Measurements from ENCODE around the gene PDZK1IP1. TPM values are rescaled to one million over a fixed set of nuclear protein-coding genes. Genes with fewer than 3 reads are reported as not detected.

Gene PDZK1IP1
- total and polyA plus RNA-seq, 2 donors (not counting 1 experiment from before 2014, with no cell fraction given) = 0.21 TPM; not detected in 1

GRCh38 chr1:47223174-47223920, 33.5 kb upstream of the PDZK1IP1 start:
- Mint-ChIP-seq H3K4me3 (no peak overlapping the region), H3K27me3 (peaks cover 30% of the 10 kb centered on the region), H3K9me3 (ENCODE audit: insufficient read depth) (no peaks in the 10 kb centered on the region), H3K4me1 (peaks cover 7% of the 10 kb centered on the region), H3K27ac (no peak overlapping the region)
- no peak overlapping the region for H3K4me2 ChIP-seq (replicated peaks; ENCODE audit: low read depth, low read length, poor library complexity, severe bottlenecking)
- no peak overlapping the region for H3K4me3 ChIP-seq (ENCODE audit: control extremely low read depth in 1 of 5, extremely low read depth in 1 of 5, insufficient read depth in 1 of 5, low read depth in 2 of 5, low read length in 4 of 5)
- intact Hi-C loops (cut with micrococcal nuclease) = no loop called here
- no peaks in the 10 kb centered on the region for H4K20me1 ChIP-seq (ENCODE audit: control insufficient read depth, insufficient read depth, low read length, poor library complexity, severe bottlenecking)
- no peak overlapping the region for H2AFZ ChIP-seq (ENCODE audit: insufficient read depth, low read depth, low read length, poor library complexity, severe bottlenecking)
- H3K79me2 ChIP-seq (ENCODE audit: control insufficient read depth, insufficient read depth, low read length) = no peaks in the 10 kb centered on the region
- peaks cover 0 to 67% (median 29%) of the 10 kb centered on the region in 4 experiments for H3K27me3 ChIP-seq (replicated peaks in 1 of 4; ENCODE audit: control extremely low read depth in 1 of 4, control insufficient read depth in 3 of 4, insufficient read depth in 4 of 4, low read length in 3 of 4)
- DNase-seq (no peak), ATAC-seq (ENCODE audit: low read depth) (no peak)
- ChIA-PET CTCF (no interaction called here), POLR2A (no interaction called here)
- no peak overlapping the region for H3K27ac ChIP-seq (ENCODE audit: low read length in 2 of 2)
- peaks cover 8 to 9% of the 10 kb centered on the region in 2 donors for H3K4me1 ChIP-seq (ENCODE audit: control insufficient read depth in 2 of 2, insufficient read depth in 2 of 2, low read length in 2 of 2)
- no peak for TF ChIP-seq CTCF (IDR thresholded peaks at IDR 0.05)
- WGBS (ENCODE audit: insufficient coverage) = 96% methylated on average over 8 of the region's 10 CpGs
- H3K36me3 ChIP-seq (replicated peaks in 1 of 2; ENCODE audit: control extremely low read depth in 1 of 2, control insufficient read depth in 1 of 2, extremely low read depth in 1 of 2, insufficient read depth in 2 of 2, low read length in 1 of 2) = no peaks in the 10 kb centered on the region
- no peak overlapping the region for H3K9ac ChIP-seq (ENCODE audit: low read length)
- H3K9me3 ChIP-seq (ENCODE audit: control extremely low read depth in 1 of 3, control insufficient read depth in 2 of 3, insufficient read depth in 1 of 3, low read length in 2 of 3) = no peaks in the 10 kb centered on the region

GRCh38 chr1:47222476-47222875, 32.6 kb upstream of the PDZK1IP1 start:
- no peak for ATAC-seq (ENCODE audit: low read depth)
- CTCF ChIA-PET = no interaction called here

More at GRCh38 chr1:47222476-47222875, 32.6 kb upstream of the PDZK1IP1 start:
- Histone ChIP-seq H2AFZ (ENCODE audit: insufficient read depth, low read depth, low read length, poor library complexity, severe bottlenecking) (no peak overlapping the region), H3K27ac (ENCODE audit: low read length in 2 of 2) (no peak overlapping the region), H3K4me2 (replicated peaks; ENCODE audit: low read depth, low read length, poor library complexity, severe bottlenecking) (no peak overlapping the region), H4K20me1 (ENCODE audit: control insufficient read depth, insufficient read depth, low read length, poor library complexity, severe bottlenecking) (no peaks in the 10 kb centered on the region), H3K9me3 (ENCODE audit: control extremely low read depth in 1 of 3, control insufficient read depth in 2 of 3, insufficient read depth in 1 of 3, low read length in 2 of 3) (no peaks in the 10 kb centered on the region), H3K4me1 (ENCODE audit: control insufficient read depth in 2 of 2, insufficient read depth in 2 of 2, low read length in 2 of 2) (peaks cover 8 to 9% of the 10 kb centered on the region in 2 donors), H3K79me2 (ENCODE audit: control insufficient read depth, insufficient read depth, low read length) (no peaks in the 10 kb centered on the region), H3K36me3 (replicated peaks in 1 of 2; ENCODE audit: control extremely low read depth in 1 of 2, control insufficient read depth in 1 of 2, extremely low read depth in 1 of 2, insufficient read depth in 2 of 2, low read length in 1 of 2) (no peaks in the 10 kb centered on the region), H3K27me3 (replicated peaks in 1 of 4; ENCODE audit: control extremely low read depth in 1 of 4, control insufficient read depth in 3 of 4, insufficient read depth in 4 of 4, low read length in 3 of 4) (peaks cover 0 to 58% (median 23%) of the 10 kb centered on the region in 4 experiments), H3K9ac (ENCODE audit: low read length) (no peak overlapping the region), H3K4me3 (ENCODE audit: control extremely low read depth in 1 of 5, extremely low read depth in 1 of 5, insufficient read depth in 1 of 5, low read depth in 2 of 5, low read length in 4 of 5) (no peak overlapping the region)
- Mint-ChIP-seq H3K4me3 (no peak overlapping the region), H3K27ac (no peak overlapping the region), H3K9me3 (ENCODE audit: insufficient read depth) (no peaks in the 10 kb centered on the region), H3K4me1 (peaks cover 5% of the 10 kb centered on the region), H3K27me3 (peaks cover 21% of the 10 kb centered on the region)
- 90% methylated on average over 3 of the region's 3 CpGs for WGBS (ENCODE audit: insufficient coverage)
- intact Hi-C loops (cut with micrococcal nuclease) = no loop called here
- DNase-seq = no peak
- TF ChIP-seq EZH2 (IDR thresholded peaks at IDR 0.05; ENCODE audit: borderline replicate concordance, insufficient read depth, low read depth, low read length, poor library complexity, severe bottlenecking) (no peak), CTCF (IDR thresholded peaks at IDR 0.05) (no peak)
- POLR2A ChIA-PET = no interaction called here
